Kidney epithelial cell (primary cell): Measurements from ENCODE around the gene STX16. TPM values are rescaled to one million over a fixed set of nuclear protein-coding genes. Genes with fewer than 3 reads are reported as not detected.

Experiments used
- DNase-seq: peaks from one replicate; pipeline ENCODE4 v3.0.0-alpha.2; 2010; ENCODE audit warnings: low read depth
- H3K27me3 ChIP-seq: 2 replicates; pipeline ENCODE4 v1.6.0; 2011; ENCODE audit warnings: low read length; ENCODE audit not compliant: control insufficient read depth, insufficient read depth
- H3K36me3 ChIP-seq: 2 replicates; pipeline ENCODE4 v1.5.1; 2011; ENCODE audit warnings: low read length; ENCODE audit not compliant: control insufficient read depth, insufficient read depth
- H3K4me3 ChIP-seq: 2 replicates; pipeline ENCODE4 v1.5.1; 2011; ENCODE audit warnings: low read depth, mild to moderate bottlenecking, control low read depth, low read length
- total RNA-seq: library from RNA; depleted of rRNA; stranded (reverse); fragments of >200 nt; gene quantifications from 2 replicates; pipeline ENCODE4 v1.2.3, GENCODE V29; 2015
- TF ChIP-seq, protein P1 (sequence below): IDR thresholded peaks from 2 replicates; pipeline ENCODE4 v1.5.1; 2011; ENCODE audit warnings: mild to moderate bottlenecking, moderate library complexity, low read length, control low read depth, inconsistent platforms; ENCODE audit not compliant: insufficient read depth, poor library complexity, severe bottlenecking

Gene STX16
- total RNA-seq, 1 donor from 2014 or later: 53.6 TPM

DNA sequence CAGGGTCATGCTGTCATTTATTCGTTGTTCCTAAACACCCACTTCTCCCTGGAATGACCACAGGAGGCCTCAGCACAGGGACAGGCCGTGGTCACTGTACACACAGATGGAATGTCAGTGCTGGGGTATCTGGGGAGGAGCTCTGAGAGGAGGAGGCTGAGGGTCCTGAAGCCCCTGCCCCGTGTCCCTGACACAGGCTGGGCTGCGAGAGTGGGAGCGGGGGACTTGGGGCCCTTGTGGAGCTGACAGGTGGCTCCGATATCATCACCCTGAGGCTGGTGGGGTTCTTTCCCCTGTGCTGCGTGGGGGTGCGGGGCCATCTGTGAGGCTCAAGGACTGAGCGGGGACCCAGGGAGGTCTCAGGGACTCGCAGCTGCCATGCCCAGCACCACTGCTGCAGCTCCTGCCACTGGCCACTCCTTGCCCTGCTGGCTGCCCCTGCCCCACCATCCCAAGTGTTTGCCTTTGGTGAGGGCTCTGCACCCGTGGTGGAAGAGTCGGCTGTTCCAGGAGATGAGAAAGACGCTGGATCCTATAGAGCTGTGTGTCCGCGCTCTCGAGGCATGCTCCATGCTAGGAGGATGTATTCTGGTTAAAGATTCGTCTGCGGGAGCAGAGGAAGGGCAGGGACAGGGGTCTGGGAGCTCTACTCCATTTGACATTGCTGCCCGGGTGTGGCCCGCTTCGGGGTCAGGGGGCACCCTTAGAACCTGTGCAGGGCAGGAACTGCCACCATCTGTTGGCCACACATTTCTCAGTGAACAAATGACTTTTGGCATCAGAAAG, 60.4 kb downstream of the STX16 start:
- no peak for DNase-seq
- TF ChIP-seq, protein P1, sequence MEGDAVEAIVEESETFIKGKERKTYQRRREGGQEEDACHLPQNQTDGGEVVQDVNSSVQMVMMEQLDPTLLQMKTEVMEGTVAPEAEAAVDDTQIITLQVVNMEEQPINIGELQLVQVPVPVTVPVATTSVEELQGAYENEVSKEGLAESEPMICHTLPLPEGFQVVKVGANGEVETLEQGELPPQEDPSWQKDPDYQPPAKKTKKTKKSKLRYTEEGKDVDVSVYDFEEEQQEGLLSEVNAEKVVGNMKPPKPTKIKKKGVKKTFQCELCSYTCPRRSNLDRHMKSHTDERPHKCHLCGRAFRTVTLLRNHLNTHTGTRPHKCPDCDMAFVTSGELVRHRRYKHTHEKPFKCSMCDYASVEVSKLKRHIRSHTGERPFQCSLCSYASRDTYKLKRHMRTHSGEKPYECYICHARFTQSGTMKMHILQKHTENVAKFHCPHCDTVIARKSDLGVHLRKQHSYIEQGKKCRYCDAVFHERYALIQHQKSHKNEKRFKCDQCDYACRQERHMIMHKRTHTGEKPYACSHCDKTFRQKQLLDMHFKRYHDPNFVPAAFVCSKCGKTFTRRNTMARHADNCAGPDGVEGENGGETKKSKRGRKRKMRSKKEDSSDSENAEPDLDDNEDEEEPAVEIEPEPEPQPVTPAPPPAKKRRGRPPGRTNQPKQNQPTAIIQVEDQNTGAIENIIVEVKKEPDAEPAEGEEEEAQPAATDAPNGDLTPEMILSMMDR: no peak
- Histone ChIP-seq H3K4me3 (no peak overlapping the region), H3K27me3 (peaks cover 15% of the 10 kb centered on the region), H3K36me3 (no peaks in the 10 kb centered on the region)

DNA sequence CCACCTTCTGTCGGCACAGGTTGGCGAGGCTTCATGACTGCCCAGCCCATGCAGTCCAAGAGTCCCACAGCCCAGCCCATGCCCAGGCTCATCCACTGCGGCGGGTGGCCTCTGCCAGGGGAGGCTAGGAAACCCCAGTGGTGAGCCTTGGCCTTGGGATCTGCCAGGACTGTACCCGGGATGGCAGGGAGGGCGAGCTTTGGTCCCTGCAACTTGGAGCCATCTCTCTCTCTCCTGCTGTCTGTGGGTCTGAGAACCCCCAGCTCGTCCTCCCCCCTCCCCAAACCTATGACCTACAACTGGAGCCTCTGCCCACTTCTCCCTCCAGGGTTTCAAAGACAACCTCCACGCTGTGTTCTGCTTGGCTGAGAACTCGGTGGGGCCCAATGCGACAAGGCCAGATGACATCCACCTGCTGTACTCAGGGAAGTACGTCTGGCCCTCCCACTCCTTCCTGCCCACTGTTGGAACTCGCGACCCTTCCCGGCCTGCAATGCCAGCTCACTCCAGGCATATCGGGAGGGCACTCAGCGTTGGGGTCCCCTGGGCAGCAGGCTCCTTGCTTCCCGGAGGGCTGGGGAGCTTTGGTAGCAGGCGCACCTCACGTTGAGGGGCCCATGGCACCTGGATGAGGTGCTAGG, 61.2 kb downstream of the STX16 start:
- H3K4me3 ChIP-seq: no peak overlapping the region
- TF ChIP-seq, protein P1: no peak
- no peaks in the 10 kb centered on the region for H3K36me3 ChIP-seq
- no peak for DNase-seq
- H3K27me3 ChIP-seq: peaks cover 15% of the 10 kb centered on the region

DNA sequence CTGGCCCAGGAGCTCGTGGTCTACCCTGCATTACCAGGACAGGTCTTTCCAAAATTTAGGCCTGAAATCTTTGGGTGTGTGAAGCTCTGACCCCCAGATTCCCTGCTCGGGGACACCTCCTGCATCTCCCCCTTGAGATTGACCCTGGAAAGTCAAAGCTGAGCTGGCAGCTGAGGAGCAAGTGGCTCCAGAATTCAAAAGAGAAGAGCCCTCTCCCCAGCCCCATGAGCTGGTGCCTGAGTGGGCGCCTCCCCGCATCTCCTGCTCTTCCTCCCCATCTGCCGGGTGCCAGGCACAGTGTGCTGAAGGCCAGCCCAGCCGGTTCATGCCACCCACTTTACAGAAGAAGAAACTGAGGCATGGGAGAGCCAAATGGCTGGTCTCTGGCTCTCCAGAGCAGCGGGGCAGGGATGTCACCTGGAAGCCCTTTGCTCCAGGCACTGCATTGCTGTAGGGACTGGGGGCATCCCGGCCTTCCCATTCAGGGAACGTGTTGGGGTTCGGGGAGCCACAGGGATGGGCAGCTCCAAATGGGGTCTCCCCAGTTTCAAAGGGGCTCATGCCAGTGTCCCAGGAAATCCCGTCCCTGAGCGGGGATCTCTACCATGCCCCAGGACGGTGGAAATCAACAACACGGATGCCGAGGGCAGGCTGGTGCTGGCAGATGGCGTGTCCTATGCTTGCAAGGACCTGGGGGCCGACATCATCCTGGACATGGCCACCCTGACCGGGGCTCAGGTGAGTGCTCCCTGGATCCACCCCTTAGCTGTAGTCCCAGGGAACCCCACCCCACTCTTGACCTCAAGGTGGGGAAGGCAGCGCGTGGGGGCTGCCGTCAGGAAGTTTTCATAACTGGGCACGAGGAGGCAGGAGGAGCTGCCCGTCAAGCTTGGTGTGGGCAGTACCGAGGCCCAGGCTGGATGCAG, 62.0 kb downstream of the STX16 start:
- TF ChIP-seq, protein P1: no peak
- Histone ChIP-seq H3K4me3 (no peak overlapping the region), H3K27me3 (peaks cover 16% of the 10 kb centered on the region), H3K36me3 (no peaks in the 10 kb centered on the region)
- DNase-seq: no peak

DNA sequence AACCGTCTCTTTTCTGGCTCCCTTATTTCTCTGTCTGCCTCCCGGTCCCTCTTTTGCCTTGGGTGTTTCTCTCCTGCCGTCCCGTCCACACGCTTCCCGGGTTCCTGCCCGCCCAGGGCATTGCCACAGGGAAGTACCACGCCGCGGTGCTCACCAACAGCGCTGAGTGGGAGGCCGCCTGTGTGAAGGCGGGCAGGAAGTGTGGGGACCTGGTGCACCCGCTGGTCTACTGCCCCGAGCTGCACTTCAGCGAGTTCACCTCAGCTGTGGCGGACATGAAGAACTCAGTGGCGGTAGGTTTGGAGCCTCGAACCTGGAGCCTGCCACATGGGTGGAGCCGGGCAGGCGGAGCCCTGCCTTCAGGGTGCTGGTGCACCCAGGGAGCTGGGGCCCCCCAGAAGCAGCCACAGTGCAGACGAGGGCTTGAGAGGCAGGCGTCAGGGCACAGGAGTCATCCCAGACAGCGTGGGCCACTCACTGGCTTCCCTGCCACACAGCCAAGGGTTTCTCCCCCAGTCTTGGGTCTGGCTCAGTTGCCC, 62.8 kb downstream of the STX16 start:
- DNase-seq: no peak
- no peaks in the 10 kb centered on the region for H3K36me3 ChIP-seq
- TF ChIP-seq, protein P1: no peak
- no peak overlapping the region for H3K4me3 ChIP-seq
- peaks cover 17% of the 10 kb centered on the region for H3K27me3 ChIP-seq

DNA sequence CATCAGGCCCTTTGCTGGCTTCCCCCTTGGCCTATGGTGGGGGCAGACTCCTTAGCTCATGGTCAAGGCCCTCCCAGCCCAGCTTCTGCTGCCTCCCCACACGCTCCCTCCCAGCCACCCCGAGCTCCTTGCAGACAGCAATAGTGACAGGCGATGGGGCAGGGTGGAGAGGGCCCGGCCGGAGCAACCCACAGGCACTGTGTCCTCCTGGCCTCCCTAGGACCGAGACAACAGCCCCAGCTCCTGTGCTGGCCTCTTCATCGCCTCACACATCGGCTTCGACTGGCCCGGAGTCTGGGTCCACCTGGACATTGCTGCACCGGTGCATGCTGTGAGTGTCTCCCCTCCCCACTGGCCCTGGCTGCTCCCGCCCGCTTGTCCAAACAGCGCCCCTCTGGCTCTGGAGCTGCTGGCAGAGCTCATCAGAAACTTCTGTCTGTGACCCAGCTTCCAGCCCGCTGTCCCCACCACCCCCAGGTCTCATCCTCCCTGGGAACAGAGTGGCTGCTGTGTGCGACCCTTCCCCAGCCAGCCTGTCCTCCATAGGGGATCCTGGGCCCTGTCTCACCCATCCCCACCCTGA, 63.3 kb downstream of the STX16 start:
- peaks cover 21% of the 10 kb centered on the region for H3K27me3 ChIP-seq
- no peak for DNase-seq
- H3K4me3 ChIP-seq: no peak overlapping the region
- TF ChIP-seq, protein P1: no peak
- no peaks in the 10 kb centered on the region for H3K36me3 ChIP-seq
